Endodermal cell (in vitro differentiated cells): ENCODE measurements around the gene ABHD10. TPM values are rescaled to one million over a fixed set of nuclear protein-coding genes. Genes with fewer than 3 reads are reported as not detected.

Source experiments
- DNase-seq: peaks from one replicate; pipeline ENCODE4 v3.0.0-alpha.2; 2017
- H3K27ac ChIP-seq: 2 replicates; pipeline ENCODE4 v1.5.1; 2013; ENCODE audit warnings: mild to moderate bottlenecking, low read depth, low read length, moderate library complexity
- H3K27me3 ChIP-seq: 2 replicates; pipeline ENCODE4 v1.6.1; 2013; ENCODE audit warnings: mild to moderate bottlenecking, low read length, moderate library complexity; ENCODE audit not compliant: insufficient read depth, control insufficient read depth, poor library complexity, severe bottlenecking
- H3K36me3 ChIP-seq: 2 replicates; pipeline ENCODE4 v1.7.0; 2013; ENCODE audit warnings: mild to moderate bottlenecking, low read length, moderate library complexity; ENCODE audit not compliant: control insufficient read depth, insufficient read depth
- H3K4me1 ChIP-seq: one replicate; pipeline ENCODE4 v1.7.0; 2013; ENCODE audit warnings: low read length; ENCODE audit not compliant: control insufficient read depth, insufficient read depth
- H3K4me3 ChIP-seq: 2 replicates; pipeline ENCODE4 v1.5.1; 2013; ENCODE audit warnings: mild to moderate bottlenecking, low read length, moderate library complexity
- H3K9ac ChIP-seq: 2 replicates; pipeline ENCODE4 v1.6.1; 2013; ENCODE audit warnings: mild to moderate bottlenecking, low read length, moderate library complexity; ENCODE audit not compliant: poor library complexity, severe bottlenecking; ENCODE audit errors: extremely low read depth
- H3K9me3 ChIP-seq: 2 replicates; pipeline ENCODE4 v1.6.1; 2013; ENCODE audit warnings: mild to moderate bottlenecking, low read length, moderate library complexity; ENCODE audit not compliant: control insufficient read depth
- H3K27ac Mint-ChIP-seq: 2 replicates; pipeline ENCODE4 v1.8.0; 2020; ENCODE audit warnings: mixed read lengths
- H3K27me3 Mint-ChIP-seq: 2 replicates; pipeline ENCODE4 v1.8.0; 2021; ENCODE audit warnings: mild to moderate bottlenecking, mixed read lengths; ENCODE audit not compliant: insufficient read depth
- H3K36me3 Mint-ChIP-seq: 2 replicates; pipeline ENCODE4 v1.8.0; 2020; ENCODE audit warnings: low read depth, mixed read lengths
- H3K4me1 Mint-ChIP-seq: 2 replicates; pipeline ENCODE4 v1.8.0; 2020; ENCODE audit warnings: mixed read lengths
- H3K4me3 Mint-ChIP-seq: 2 replicates; pipeline ENCODE4 v1.8.0; 2020; ENCODE audit warnings: mild to moderate bottlenecking, moderate library complexity, mixed read lengths
- H3K9me3 Mint-ChIP-seq: 2 replicates; pipeline ENCODE4 v1.8.0; 2020; ENCODE audit warnings: mild to moderate bottlenecking, mixed read lengths
- WGBS, 2 experiments: methylation state at CpG; one replicate each; pipeline versions ENCODE4 v1.1.5 to v1.1.7; 2013; ENCODE audit warnings: missing lambda C conversion rate in 2 of 2, mixed read lengths in 1 of 2; ENCODE audit not compliant: insufficient coverage in 1 of 2, insufficient read length in 1 of 2; 5-methylcytosine and 5-hydroxymethylcytosine counted together
- total RNA-seq, 2 donors: library from RNA; stranded (reverse); fragmentation: NEBNext Ultra II Directional in 1 of 2; extraction: Animal tissue kit (Norgen Biotek cat#: 25700) in 1 of 2; gene quantifications; 2 replicates in 1 of 2; 3 replicates in 1 of 2; pipeline ENCODE4 v1.2.1, GENCODE V29; 2021
- TF ChIP-seq, protein P1 (sequence below): fragments of 200-600 bp; sonication (generic); conservative IDR thresholded peaks from 2 replicates; pipeline ENCODE4 v1.5.0; 2021; ENCODE audit warnings: antibody characterized with exemption, mild to moderate bottlenecking

The ABHD10 gene
- total RNA-seq, 2 donors from 2014 or later: 27.9 to 38.1 TPM

DNA sequence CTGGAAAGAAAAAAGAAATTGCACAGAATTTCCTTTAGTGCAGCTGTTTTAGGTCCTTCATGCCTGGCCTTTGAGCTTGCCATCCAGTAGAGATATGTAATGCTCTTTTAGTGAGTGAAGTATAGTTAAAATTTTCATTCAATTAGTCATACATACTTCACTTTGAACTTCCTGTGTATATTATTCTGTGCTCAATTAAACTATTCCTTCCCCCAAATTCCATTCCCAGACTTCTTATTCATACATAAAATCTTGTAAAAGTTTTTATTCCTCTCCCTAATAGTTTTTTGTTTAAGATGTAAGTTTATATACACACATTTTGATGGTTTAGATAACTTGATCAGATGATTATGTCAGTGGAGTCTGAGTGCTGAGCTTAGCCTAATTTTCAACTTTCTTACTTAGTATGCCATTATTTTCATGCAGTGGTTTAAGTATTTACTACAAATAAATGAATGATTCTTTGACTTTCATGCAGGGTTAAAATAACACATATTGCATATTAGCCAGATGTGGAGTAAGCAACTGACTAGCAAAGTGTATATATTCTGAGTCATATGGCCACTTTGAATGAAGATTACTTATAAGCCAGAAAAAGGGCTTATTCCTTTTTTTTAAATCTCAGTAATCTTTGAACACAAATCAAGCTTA, 42.5 kb upstream of the ABHD10 start:
- TF ChIP-seq, protein P1, sequence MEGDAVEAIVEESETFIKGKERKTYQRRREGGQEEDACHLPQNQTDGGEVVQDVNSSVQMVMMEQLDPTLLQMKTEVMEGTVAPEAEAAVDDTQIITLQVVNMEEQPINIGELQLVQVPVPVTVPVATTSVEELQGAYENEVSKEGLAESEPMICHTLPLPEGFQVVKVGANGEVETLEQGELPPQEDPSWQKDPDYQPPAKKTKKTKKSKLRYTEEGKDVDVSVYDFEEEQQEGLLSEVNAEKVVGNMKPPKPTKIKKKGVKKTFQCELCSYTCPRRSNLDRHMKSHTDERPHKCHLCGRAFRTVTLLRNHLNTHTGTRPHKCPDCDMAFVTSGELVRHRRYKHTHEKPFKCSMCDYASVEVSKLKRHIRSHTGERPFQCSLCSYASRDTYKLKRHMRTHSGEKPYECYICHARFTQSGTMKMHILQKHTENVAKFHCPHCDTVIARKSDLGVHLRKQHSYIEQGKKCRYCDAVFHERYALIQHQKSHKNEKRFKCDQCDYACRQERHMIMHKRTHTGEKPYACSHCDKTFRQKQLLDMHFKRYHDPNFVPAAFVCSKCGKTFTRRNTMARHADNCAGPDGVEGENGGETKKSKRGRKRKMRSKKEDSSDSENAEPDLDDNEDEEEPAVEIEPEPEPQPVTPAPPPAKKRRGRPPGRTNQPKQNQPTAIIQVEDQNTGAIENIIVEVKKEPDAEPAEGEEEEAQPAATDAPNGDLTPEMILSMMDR: no peak
- Mint-ChIP-seq H3K4me1 (peaks cover 2% of the 10 kb centered on the region), H3K27me3 (no peaks in the 10 kb centered on the region), H3K27ac (no peak overlapping the region), H3K4me3 (no peak overlapping the region), H3K36me3 (peaks cover 58% of the 10 kb centered on the region), H3K9me3 (no peaks in the 10 kb centered on the region)
- no peak for DNase-seq
- peaks cover 15% of the 10 kb centered on the region for H3K9me3 ChIP-seq
- peaks cover 89% of the 10 kb centered on the region for H3K36me3 ChIP-seq
- H3K4me1 ChIP-seq: no peaks in the 10 kb centered on the region
- H3K27ac ChIP-seq: no peak overlapping the region
- H3K9ac ChIP-seq: no peak overlapping the region
- H3K4me3 ChIP-seq: no peak overlapping the region
- H3K27me3 ChIP-seq: no peaks in the 10 kb centered on the region

DNA sequence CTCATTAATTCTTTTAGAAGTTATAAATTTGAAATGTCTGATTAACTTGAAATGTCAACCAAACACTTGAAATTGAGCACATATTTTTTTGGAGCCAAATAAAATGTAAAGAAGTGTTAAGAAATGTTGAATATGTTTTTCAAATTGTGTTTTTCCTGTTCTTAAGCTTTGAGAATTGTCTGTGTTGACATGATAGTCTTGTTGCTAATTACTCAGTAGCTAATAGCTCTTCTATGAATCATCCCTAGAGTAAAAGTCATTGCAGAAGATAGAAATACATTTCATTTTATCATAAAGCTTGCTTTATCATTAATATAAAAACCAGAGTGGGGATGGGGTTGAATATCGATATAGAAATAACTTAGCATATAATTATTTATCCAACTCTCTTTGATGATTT, 41.9 kb upstream of the ABHD10 start:
- Histone ChIP-seq H3K9me3 (peaks cover 15% of the 10 kb centered on the region), H3K4me1 (no peaks in the 10 kb centered on the region), H3K9ac (no peak overlapping the region), H3K27me3 (no peaks in the 10 kb centered on the region), H3K27ac (no peak overlapping the region), H3K4me3 (no peak overlapping the region), H3K36me3 (peaks cover 88% of the 10 kb centered on the region)
- H3K27ac Mint-ChIP-seq: no peak overlapping the region
- no peak for DNase-seq
- H3K4me3 Mint-ChIP-seq: no peak overlapping the region
- H3K4me1 Mint-ChIP-seq: peaks cover 2% of the 10 kb centered on the region
- no peaks in the 10 kb centered on the region for H3K9me3 Mint-ChIP-seq
- peaks cover 62% of the 10 kb centered on the region for H3K36me3 Mint-ChIP-seq
- TF ChIP-seq, protein P1: no peak
- WGBS, 2 experiments: no CpG with 5 or more reads among the region's 1 CpG
- no peaks in the 10 kb centered on the region for H3K27me3 Mint-ChIP-seq

DNA sequence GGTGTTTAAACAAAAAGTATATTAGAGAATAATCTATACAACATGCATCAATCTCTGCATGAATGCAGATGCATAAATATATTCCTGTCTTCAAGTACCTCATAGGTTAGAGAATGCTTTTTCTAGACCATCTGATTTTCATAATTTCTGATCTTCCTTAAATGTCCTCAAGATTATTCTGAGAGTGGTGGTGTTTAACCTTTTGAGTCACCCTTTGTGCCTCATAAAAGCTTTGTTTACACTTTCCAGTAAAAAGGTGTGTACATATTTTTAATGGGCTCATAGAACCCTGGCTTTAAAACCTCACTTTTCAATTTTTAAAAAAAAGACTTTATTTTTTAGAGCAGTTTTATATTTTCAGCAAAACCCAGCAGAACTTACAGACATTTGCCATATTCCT, 41.0 kb upstream of the ABHD10 start:
- H3K4me1 ChIP-seq: no peaks in the 10 kb centered on the region
- H3K9me3 Mint-ChIP-seq: no peaks in the 10 kb centered on the region
- no peaks in the 10 kb centered on the region for H3K27me3 ChIP-seq
- no peak overlapping the region for H3K27ac ChIP-seq
- TF ChIP-seq, protein P1: no peak
- H3K27me3 Mint-ChIP-seq: no peaks in the 10 kb centered on the region
- peaks cover 85% of the 10 kb centered on the region for H3K36me3 ChIP-seq
- no peak overlapping the region for H3K4me3 ChIP-seq
- DNase-seq: no peak
- H3K4me1 Mint-ChIP-seq: no peaks in the 10 kb centered on the region
- no peak overlapping the region for H3K27ac Mint-ChIP-seq
- H3K9me3 ChIP-seq: peaks cover 15% of the 10 kb centered on the region
- no peak overlapping the region for H3K9ac ChIP-seq
- peaks cover 58% of the 10 kb centered on the region for H3K36me3 Mint-ChIP-seq
- H3K4me3 Mint-ChIP-seq: no peak overlapping the region
